ENCODE measurements around the gene IFNGR2. TPM values are rescaled to one million over a fixed set of nuclear protein-coding genes. Genes with fewer than 3 reads are reported as not detected.

The IFNGR2 gene, protein sequence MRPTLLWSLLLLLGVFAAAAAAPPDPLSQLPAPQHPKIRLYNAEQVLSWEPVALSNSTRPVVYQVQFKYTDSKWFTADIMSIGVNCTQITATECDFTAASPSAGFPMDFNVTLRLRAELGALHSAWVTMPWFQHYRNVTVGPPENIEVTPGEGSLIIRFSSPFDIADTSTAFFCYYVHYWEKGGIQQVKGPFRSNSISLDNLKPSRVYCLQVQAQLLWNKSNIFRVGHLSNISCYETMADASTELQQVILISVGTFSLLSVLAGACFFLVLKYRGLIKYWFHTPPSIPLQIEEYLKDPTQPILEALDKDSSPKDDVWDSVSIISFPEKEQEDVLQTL
- total RNA-seq: 10 to 100 TPM; 29.2 to 71.3 (median 36.3) TPM
- polyA plus RNA-seq: 10 to 100 TPM; 27.4 to 34.3 TPM
- long read RNA-seq, donor 1, transcript IFNGR2-201 (7 exons, 2,221 nt): major isoform, 69 of 80 reads
- long read RNA-seq, donor 1, partial matches to known transcripts: 5 of 80 reads
- long read RNA-seq, donor 1, other reads (novel, unspliced or antisense): 4 of 80 reads
- long read RNA-seq, donor 2, transcript IFNGR2-201 (7 exons, 2,221 nt): major isoform, 80 of 91 reads
- long read RNA-seq, donor 2, partial matches to known transcripts: 2 of 91 reads
- long read RNA-seq, donor 2, other reads (novel, unspliced or antisense): 6 of 91 reads
- long read RNA-seq, donor 3, transcript IFNGR2-202 (8 exons, 1,742 nt): minor isoform, 5 of 228 reads
- long read RNA-seq, donor 3, transcript IFNGR2-206 (6 exons, 966 nt): minor isoform, 6 of 228 reads
- long read RNA-seq, donor 3, transcript IFNGR2-201 (7 exons, 2,221 nt): major isoform, 195 of 228 reads
- long read RNA-seq, donor 3, partial matches to known transcripts: 10 of 228 reads
- long read RNA-seq, donor 3, other reads (novel, unspliced or antisense): 12 of 228 reads

DNA sequence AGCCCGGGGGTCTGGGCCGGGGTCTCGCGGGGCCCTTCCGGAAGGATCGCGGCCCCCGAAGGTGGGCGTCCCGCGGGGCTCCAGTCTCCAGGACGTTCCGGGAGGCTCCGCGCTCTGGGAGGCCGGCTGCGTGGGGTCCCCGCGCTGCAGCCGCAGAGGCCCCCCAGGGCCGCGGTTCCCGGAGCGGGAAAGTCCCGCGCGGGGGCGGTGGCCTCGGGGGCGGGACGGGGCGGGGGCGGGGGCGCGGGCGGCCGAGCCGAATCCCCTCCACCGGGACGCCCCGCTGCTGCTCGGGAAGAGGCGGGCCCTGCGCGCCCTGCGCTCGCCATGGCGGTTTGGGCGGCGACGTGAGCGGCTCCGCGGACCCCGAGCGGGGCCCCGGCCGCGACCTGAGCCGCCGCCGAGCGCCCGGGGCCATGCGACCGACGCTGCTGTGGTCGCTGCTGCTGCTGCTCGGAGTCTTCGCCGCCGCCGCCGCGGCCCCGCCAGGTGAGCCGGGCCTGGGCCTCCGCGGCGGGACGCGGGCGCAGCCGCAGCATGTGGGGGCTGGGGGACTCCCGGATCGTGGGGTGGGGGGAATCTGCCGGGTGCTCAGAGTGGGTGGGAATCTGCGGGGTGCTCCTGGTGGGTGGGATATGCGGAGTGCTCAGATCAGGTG is at the start of gene IFNGR2:
IFNGR2 (plus strand) TSS at position 286 of the 658 bp plus-strand sequence; CDS start at position 417, 131 bp downstream.
- peak; percentile 43 to 65 for DNase-seq

DNA sequence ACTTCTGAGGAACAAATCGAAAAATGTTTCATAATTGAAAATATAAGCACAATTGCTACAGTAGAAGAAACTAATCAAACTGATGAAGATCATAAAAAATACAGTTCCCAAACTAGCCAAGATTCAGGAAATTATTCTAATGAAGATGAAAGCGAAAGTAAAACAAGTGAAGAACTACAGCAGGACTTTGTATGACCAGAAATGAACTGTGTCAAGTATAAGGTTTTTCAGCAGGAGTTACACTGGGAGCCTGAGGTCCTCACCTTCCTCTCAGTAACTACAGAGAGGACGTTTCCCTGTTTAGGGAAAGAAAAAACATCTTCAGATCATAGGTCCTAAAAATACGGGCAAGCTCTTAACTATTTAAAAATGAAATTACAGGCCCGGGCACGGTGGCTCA is 47.9 kb upstream of the IFNGR2 start:
- H3K4me1 ChIP-seq: peaks cover 0 to 19% (median under 1%) of the 10 kb centered on the region in 9 donors
- TF ChIP-seq, protein P1, sequence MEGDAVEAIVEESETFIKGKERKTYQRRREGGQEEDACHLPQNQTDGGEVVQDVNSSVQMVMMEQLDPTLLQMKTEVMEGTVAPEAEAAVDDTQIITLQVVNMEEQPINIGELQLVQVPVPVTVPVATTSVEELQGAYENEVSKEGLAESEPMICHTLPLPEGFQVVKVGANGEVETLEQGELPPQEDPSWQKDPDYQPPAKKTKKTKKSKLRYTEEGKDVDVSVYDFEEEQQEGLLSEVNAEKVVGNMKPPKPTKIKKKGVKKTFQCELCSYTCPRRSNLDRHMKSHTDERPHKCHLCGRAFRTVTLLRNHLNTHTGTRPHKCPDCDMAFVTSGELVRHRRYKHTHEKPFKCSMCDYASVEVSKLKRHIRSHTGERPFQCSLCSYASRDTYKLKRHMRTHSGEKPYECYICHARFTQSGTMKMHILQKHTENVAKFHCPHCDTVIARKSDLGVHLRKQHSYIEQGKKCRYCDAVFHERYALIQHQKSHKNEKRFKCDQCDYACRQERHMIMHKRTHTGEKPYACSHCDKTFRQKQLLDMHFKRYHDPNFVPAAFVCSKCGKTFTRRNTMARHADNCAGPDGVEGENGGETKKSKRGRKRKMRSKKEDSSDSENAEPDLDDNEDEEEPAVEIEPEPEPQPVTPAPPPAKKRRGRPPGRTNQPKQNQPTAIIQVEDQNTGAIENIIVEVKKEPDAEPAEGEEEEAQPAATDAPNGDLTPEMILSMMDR (IDR thresholded peaks at IDR 0.05): no peak
- H3K36me3 ChIP-seq: peaks cover 0 to 84% (median 18%) of the 10 kb centered on the region in 9 donors
- no peak for ATAC-seq
- 83 to 84% methylated on average over 6 of the region's 6 CpGs for WGBS, 2 donors
- H3K27ac ChIP-seq: peak overlapping the region in 3 of 10 donors; percentile 16 to 23 (median 21)
- H3K9me3 ChIP-seq: no peaks in the 10 kb centered on the region
- H3K27me3 ChIP-seq: no peaks in the 10 kb centered on the region
- H3K4me3 ChIP-seq: no peak overlapping the region
- DNase-seq: no peak
- intact Hi-C loops (cut with DNase I): no loop called here

More for the DNA sequence above, at the start of gene IFNGR2:
- H3K4me3 ChIP-seq: peak within 1 kb of the TSS; percentile 66 to 98 (median 93)
- no peaks in the 10 kb centered on the region for H3K9me3 ChIP-seq
- WGBS, 2 donors: 0% methylated on average over 72 to 86 of the region's 89 CpGs
- H3K4me1 ChIP-seq: peaks cover 4 to 78% (median 37%) of the 10 kb centered on the region in 9 donors
- ATAC-seq: peak; percentile 14 to 82 (median 44)
- intact Hi-C loops (cut with DNase I): loop anchor here in 2 of 10 donors (5.0 kb wide), 1 partner anchor 39 kb away; no protein-coding TSS in a partner anchor
- peaks cover 0 to 11% (median 0%) of the 10 kb centered on the region in 9 donors for H3K36me3 ChIP-seq
- TF ChIP-seq, protein P1 (IDR thresholded peaks at IDR 0.05): no peak
- H3K27me3 ChIP-seq: no peaks in the 10 kb centered on the region
- H3K27ac ChIP-seq: peak within 1 kb of the TSS; percentile 83 to 99 (median 96)

DNA sequence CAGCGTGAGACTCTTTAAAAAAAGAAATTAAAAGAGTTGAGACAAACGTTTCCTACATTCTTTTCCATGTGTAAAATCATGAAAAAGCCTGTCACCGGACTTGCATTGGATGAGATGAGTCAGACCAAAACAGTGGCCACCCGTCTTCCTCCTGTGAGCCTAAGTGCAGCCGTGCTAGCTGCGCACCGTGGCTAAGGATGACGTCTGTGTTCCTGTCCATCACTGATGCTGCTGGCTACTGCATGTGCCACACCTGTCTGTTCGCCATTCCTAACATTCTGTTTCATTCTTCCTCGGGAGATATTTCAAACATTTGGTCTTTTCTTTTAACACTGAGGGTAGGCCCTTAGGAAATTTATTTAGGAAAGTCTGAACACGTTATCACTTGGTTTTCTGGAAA is 47.2 kb upstream of the IFNGR2 start:
- H3K9me3 ChIP-seq: no peaks in the 10 kb centered on the region
- intact Hi-C loops (cut with DNase I): no loop called here
- TF ChIP-seq, protein P1 (IDR thresholded peaks at IDR 0.05): no peak
- H3K4me3 ChIP-seq: no peak overlapping the region
- WGBS, 2 donors: 91 to 93% methylated on average over 11 of the region's 11 CpGs
- peak overlapping the region in 2 of 10 donors; percentile 21 to 23 for H3K27ac ChIP-seq
- peaks cover 0 to 78% (median 18%) of the 10 kb centered on the region in 9 donors for H3K36me3 ChIP-seq
- ATAC-seq (no peak), DNase-seq (no peak)
- peaks cover 0 to 25% (median 7%) of the 10 kb centered on the region in 9 donors for H3K4me1 ChIP-seq
- H3K27me3 ChIP-seq: no peaks in the 10 kb centered on the region

Data from heart right ventricle (tissue), 16 donors.